Right atrium auricular region (tissue), 2 donors: ENCODE data around the gene UMODL1. TPM values are rescaled to one million over a fixed set of nuclear protein-coding genes. Genes with fewer than 3 reads are reported as not detected.

Source experiments
- DNase-seq: peaks from one replicate; pipeline ENCODE4 v3.0.0-alpha.2; 2019; ENCODE audit warnings: low spot score
- H3K27ac ChIP-seq, 2 donors: fragments of 200-600 bp; sonication (generic); 1 replicate in 1 of 2; 2 replicates in 1 of 2; pipeline ENCODE4 v1.5.1; 2016 to 2019
- H3K27me3 ChIP-seq, 2 donors: fragments of 200-600 bp; sonication (generic); one replicate each; pipeline versions ENCODE4 v1.5.1 to v1.6.0; 2017 to 2019
- H3K36me3 ChIP-seq: fragments of 200-600 bp; sonication (generic); one replicate; pipeline ENCODE4 v1.5.1; 2016
- H3K4me1 ChIP-seq, 2 donors: fragments of 200-600 bp; sonication (generic); one replicate each; pipeline versions ENCODE4 v1.5.1 to v1.6.0; 2017 to 2019
- H3K4me3 ChIP-seq, 2 donors: fragments of 200-600 bp; sonication (generic); 1 replicate in 1 of 2; 2 replicates in 1 of 2; pipeline ENCODE4 v1.5.1; 2017 to 2019; ENCODE audit warnings: mild to moderate bottlenecking in 1 of 2, moderate library complexity in 1 of 2
- H3K9me3 ChIP-seq, 2 donors: fragments of 200-600 bp; sonication (generic); one replicate each; pipeline ENCODE4 v1.5.1; 2019
- total RNA-seq, 2 donors: library from RNA; depleted of rRNA; stranded (reverse); fragments of >200 nt; gene quantifications; one replicate each; pipeline ENCODE4 v1.1.0, GENCODE V29; 2016
- TF ChIP-seq, protein P1 (sequence below), 2 donors: fragments of 200-600 bp; sonication (generic); IDR thresholded peaks; one replicate each; pipeline ENCODE4 v1.5.1; 2019; ENCODE audit warnings: antibody characterized with exemption in 2 of 2

Gene UMODL1
- total RNA-seq, 2 donors from 2014 or later = not detected

DNA sequence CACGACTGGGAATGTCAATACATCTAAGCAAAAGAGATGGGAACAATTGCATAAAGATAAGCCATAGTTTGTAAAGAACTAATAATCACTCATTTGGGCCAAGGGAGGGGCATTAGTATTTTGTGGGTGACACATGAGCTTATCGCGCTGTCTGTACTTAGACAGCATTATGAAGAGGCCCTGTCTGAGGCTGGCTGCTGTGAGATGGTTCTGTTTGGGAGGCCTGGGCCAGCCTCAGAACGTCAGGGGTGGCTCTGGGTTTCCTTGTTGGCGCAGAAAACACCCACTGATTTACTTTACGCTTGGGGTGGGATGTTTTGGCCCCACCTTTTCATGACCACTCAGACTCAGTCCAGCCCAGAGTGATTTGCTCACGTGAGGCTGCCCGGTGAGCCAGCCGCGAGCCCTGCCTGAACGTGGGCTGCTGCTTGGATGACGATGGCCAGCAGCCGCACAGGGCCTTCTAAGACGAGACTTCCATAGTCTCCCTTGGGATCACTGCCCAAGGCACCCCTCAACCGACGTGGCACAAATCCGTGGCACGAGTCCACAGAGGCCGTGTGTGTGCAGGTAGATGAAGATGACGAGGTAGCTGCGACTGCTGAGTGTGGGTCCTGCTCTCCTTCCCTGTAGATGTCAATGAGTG, 18.7 kb downstream of the UMODL1 start:
- Histone ChIP-seq H3K27me3 (no peaks in the 10 kb centered on the region), H3K36me3 (no peaks in the 10 kb centered on the region), H3K27ac (no peak overlapping the region), H3K4me1 (no peaks in the 10 kb centered on the region), H3K9me3 (peaks cover 0 to 8% of the 10 kb centered on the region in 2 donors), H3K4me3 (no peak overlapping the region)
- no peak for DNase-seq
- TF ChIP-seq, protein P1, sequence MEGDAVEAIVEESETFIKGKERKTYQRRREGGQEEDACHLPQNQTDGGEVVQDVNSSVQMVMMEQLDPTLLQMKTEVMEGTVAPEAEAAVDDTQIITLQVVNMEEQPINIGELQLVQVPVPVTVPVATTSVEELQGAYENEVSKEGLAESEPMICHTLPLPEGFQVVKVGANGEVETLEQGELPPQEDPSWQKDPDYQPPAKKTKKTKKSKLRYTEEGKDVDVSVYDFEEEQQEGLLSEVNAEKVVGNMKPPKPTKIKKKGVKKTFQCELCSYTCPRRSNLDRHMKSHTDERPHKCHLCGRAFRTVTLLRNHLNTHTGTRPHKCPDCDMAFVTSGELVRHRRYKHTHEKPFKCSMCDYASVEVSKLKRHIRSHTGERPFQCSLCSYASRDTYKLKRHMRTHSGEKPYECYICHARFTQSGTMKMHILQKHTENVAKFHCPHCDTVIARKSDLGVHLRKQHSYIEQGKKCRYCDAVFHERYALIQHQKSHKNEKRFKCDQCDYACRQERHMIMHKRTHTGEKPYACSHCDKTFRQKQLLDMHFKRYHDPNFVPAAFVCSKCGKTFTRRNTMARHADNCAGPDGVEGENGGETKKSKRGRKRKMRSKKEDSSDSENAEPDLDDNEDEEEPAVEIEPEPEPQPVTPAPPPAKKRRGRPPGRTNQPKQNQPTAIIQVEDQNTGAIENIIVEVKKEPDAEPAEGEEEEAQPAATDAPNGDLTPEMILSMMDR (IDR thresholded peaks at IDR 0.05) = no peak

DNA sequence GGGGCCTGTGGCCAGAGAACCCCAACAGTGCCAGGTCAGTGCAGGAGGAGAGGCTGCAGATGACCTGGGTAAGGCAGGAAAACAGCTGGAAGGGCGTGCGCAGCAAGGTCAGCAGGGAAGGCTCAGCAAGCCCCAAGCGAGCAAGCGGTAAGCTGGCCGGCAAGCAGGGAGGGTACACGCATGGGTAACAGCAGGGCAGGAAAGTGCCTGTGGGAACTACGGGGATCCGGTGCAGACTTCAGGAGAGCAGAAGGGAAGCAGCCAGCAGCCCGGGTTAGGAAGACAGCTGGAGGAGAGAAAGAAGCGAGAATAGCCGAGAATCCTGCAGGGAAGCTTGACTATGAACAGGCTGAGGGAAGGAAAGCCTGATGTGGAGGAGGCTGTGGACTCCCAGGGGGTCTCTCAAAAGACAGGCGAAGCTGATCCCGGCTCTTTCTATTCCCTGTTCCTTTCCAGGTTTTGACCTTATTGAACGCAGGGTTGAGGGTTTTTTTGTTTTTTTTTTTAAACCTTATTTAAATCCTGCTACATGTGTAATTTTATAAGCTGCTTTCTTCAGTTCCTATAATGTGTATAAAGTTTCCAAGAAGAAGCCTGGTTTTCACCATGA, 20.9 kb downstream of the UMODL1 start:
- Histone ChIP-seq H3K4me1 (no peaks in the 10 kb centered on the region), H3K9me3 (peaks cover 0 to 9% of the 10 kb centered on the region in 2 donors), H3K27ac (no peak overlapping the region), H3K27me3 (no peaks in the 10 kb centered on the region), H3K36me3 (no peaks in the 10 kb centered on the region), H3K4me3 (no peak overlapping the region)
- TF ChIP-seq, protein P1 (IDR thresholded peaks at IDR 0.05) = no peak
- no peak for DNase-seq

DNA sequence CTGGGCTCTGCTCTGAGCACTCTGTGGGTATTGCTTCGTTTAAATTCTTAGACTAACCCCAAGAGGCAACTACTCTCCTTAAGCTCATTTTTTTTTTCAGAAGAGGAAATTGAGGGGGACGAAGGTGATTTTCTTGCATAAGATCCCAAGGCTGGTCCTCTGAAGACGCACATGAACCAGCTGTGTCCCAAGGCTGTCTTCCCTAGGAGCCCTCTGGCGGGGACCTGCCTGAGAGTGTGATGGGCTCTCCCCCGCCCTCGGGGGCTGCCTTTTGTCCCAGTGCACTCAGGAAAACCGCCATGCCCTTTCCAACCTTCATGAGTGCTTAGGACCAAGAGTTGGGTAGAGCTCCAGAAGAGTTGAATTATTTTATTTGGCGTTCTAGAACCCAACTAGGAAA, 21.7 kb downstream of the UMODL1 start:
- TF ChIP-seq, protein P1 (IDR thresholded peaks at IDR 0.05) = no peak
- H3K36me3 ChIP-seq = no peaks in the 10 kb centered on the region
- H3K9me3 ChIP-seq = peaks cover 0 to 9% of the 10 kb centered on the region in 2 donors
- peaks cover 0 to 5% of the 10 kb centered on the region in 2 donors for H3K4me1 ChIP-seq
- no peak for DNase-seq
- no peak overlapping the region for H3K27ac ChIP-seq
- H3K27me3 ChIP-seq = no peaks in the 10 kb centered on the region
- H3K4me3 ChIP-seq = no peak overlapping the region

DNA sequence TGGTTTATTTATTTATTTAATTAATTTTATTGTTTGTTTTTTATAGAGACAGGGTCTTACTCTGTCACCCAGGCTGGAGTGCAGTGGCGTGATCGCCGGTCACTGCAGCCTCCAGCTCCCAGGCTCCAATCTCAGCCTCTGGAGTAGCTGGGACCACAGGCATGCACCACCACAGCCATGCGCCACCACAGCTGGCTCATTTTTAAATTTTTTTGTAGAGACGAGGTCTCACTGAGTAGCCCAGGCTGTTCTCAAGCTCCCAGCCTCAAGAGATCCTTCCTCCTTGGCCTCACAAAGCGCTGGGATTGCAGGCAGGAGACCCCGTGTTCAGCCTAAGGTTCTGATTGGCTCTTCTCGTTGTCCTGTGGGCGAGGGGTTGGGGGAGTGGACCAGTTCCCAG, 22.1 kb downstream of the UMODL1 start:
- Histone ChIP-seq H3K27ac (no peak overlapping the region), H3K4me1 (peaks cover 0 to 6% of the 10 kb centered on the region in 2 donors), H3K9me3 (peaks cover 0 to 9% of the 10 kb centered on the region in 2 donors), H3K27me3 (no peaks in the 10 kb centered on the region), H3K36me3 (no peaks in the 10 kb centered on the region), H3K4me3 (no peak overlapping the region)
- TF ChIP-seq, protein P1 (IDR thresholded peaks at IDR 0.05) = no peak
- no peak for DNase-seq

DNA sequence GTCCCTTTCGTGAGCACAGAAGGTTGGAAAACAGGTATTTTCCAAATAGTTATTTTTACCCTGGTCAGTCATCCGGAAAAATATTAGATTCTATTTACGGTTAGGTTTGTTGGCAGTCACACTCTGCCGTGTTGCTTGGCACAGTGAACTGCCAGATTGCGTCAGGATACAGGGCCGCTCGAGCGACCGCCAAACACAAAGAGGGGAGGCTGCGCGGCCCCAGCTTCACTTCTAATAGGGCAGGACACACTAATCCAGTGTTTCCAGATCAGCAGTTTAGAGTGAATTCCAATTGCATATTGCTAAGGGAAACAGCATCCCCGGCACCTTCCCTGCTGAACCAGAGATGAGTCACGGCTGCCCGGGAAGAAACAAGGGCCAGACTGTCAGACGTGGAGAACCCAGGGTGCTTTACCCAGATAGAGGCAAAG, 22.9 kb downstream of the UMODL1 start:
- Histone ChIP-seq H3K27ac (no peak overlapping the region), H3K4me1 (peaks cover 0 to 6% of the 10 kb centered on the region in 2 donors), H3K27me3 (no peaks in the 10 kb centered on the region), H3K4me3 (no peak overlapping the region), H3K36me3 (no peaks in the 10 kb centered on the region), H3K9me3 (peaks cover 0 to 9% of the 10 kb centered on the region in 2 donors)
- TF ChIP-seq, protein P1 (IDR thresholded peaks at IDR 0.05) = no peak
- no peak for DNase-seq
